CD4-positive, alpha-beta T cell (primary cell): ENCODE data around the gene PCBP4. TPM values are rescaled to one million over a fixed set of nuclear protein-coding genes. Genes with fewer than 3 reads are reported as not detected.

ENCODE experiments used
- ATAC-seq: fragments of 200-7000 bp; cut with Tn5 transposase; one replicate; pipeline ENCODE4 v1.10.0; 2022; ENCODE audit warnings: mild to moderate bottlenecking; ENCODE audit not compliant: poor library complexity
- CTCF ChIA-PET: fragments of 350-600 bp; sonication (Branson Sonifier 250); formaldehyde crosslinking; loops from one replicate; lab custom pipeline; 2021; ENCODE audit warnings: antibody characterized with exemption, inconsistent platforms; lab: Charles Lee
- POLR2A ChIA-PET: fragments of 350-600 bp; sonication (Branson Sonifier 250); formaldehyde crosslinking; loops from one replicate; lab custom pipeline; 2021; ENCODE audit warnings: antibody characterized with exemption, inconsistent platforms; lab: Charles Lee
- DNase-seq, 14 experiments: peaks; one replicate each; pipeline ENCODE4 v3.0.0-alpha.2; 2013 to 2020; ENCODE audit warnings: mixed read lengths in 2 of 14
- H3K27ac ChIP-seq, 2 donors: one replicate each; pipeline versions ENCODE4 v1.5.1 to v1.7.0; 2013; ENCODE audit warnings: low read length in 2 of 2, low read depth in 1 of 2, mild to moderate bottlenecking in 1 of 2
- H3K27me3 ChIP-seq, 2 experiments: 1 replicate in 1 of 2; 2 replicates in 1 of 2; pipeline versions ENCODE4 v1.6.1 to v1.7.0; 2013; ENCODE audit warnings: low read length in 2 of 2, control low read depth in 1 of 2, mild to moderate bottlenecking in 1 of 2, moderate library complexity in 1 of 2; ENCODE audit not compliant: insufficient read depth in 2 of 2, control insufficient read depth in 1 of 2
- H3K36me3 ChIP-seq: one replicate; pipeline ENCODE4 v1.6.1; 2013; ENCODE audit warnings: low read length, control low read depth; ENCODE audit not compliant: insufficient read depth
- H3K4me1 ChIP-seq: one replicate; pipeline ENCODE4 v1.6.1; 2013; ENCODE audit warnings: low read length, control low read depth; ENCODE audit not compliant: insufficient read depth
- H3K4me3 ChIP-seq: one replicate; pipeline ENCODE4 v1.5.1; 2013; ENCODE audit warnings: mild to moderate bottlenecking, low read length, moderate library complexity
- H3K9me3 ChIP-seq, 2 experiments: 1 replicate in 1 of 2; 2 replicates in 1 of 2; pipeline versions ENCODE4 v1.6.1 to v1.7.0; 2013; ENCODE audit warnings: low read length in 2 of 2, mild to moderate bottlenecking in 2 of 2, control low read depth in 1 of 2, moderate library complexity in 1 of 2; ENCODE audit not compliant: control insufficient read depth in 1 of 2, insufficient read depth in 1 of 2
- H3K27ac Mint-ChIP-seq: one replicate; pipeline ENCODE4 v1.8.0; 2020; ENCODE audit warnings: mixed read lengths
- H3K27me3 Mint-ChIP-seq: one replicate; pipeline ENCODE4 v1.8.0; 2021; ENCODE audit warnings: mixed read lengths
- H3K36me3 Mint-ChIP-seq: one replicate; pipeline ENCODE4 v1.8.0; 2021; ENCODE audit warnings: low read depth, mixed read lengths
- H3K4me1 Mint-ChIP-seq: one replicate; pipeline ENCODE4 v1.8.0; 2021; ENCODE audit warnings: low read depth, mixed read lengths
- H3K4me3 Mint-ChIP-seq: one replicate; pipeline ENCODE4 v1.8.0; 2020; ENCODE audit warnings: mild to moderate bottlenecking, mixed read lengths
- H3K9me3 Mint-ChIP-seq: one replicate; pipeline ENCODE4 v1.8.0; 2020; ENCODE audit warnings: mixed read lengths
- intact Hi-C, 2 experiments: fragments of 100-400 bp; cut with DNase I in 1 of 2; cut with micrococcal nuclease in 1 of 2; formaldehyde crosslinking; loops; one replicate each; pipeline versions ENCODE4 v1.15.1 to v1.9.0; 2023 to 2025; cut with DNase I, micrococcal nuclease
- total RNA-seq, 174 experiments: library from RNA in 2 of 174; stranded (reverse) in 2 of 174; gene quantifications; one replicate each; pipeline ENCODE4 v1.2.3 and lab custom pipeline; 2021 to 2026
- TF ChIP-seq, protein P1 (sequence below): fragments of 200-600 bp; IDR thresholded peaks from one replicate; pipeline ENCODE4 v1.8.0; 2022; ENCODE audit warnings: antibody characterized with exemption, mild to moderate bottlenecking

PCBP4 gene
- total RNA-seq, 2 experiments from 2014 or later = 14.7 to 16.8 TPM

DNA sequence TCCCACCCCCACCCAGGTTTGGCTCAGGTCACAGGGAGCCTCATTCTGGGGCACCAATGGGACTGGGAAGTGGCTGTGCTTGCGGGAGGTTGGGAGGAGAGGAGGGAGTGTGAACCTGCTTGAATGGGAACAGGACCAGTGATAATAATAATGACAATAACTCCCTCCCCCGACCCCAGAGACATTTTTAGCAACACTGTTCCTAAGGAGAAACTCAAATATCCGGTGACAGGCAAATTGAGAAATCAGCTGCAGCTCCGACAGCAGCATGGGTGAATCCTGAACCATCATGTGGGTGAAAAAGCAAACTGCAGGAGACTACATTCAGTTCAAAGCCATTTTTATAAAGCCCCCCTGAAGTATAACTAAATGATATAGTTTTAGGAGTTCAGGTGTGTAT, 40.0 kb upstream of the PCBP4 start:
- Mint-ChIP-seq H3K27me3 (no peaks in the 10 kb centered on the region), H3K4me3 (no peak overlapping the region), H3K4me1 (peaks cover 10% of the 10 kb centered on the region), H3K36me3 (no peaks in the 10 kb centered on the region), H3K9me3 (no peaks in the 10 kb centered on the region), H3K27ac (no peak overlapping the region)
- POLR2A ChIA-PET = no interaction called here
- Histone ChIP-seq H3K27ac (no peak overlapping the region), H3K4me3 (no peak overlapping the region), H3K27me3 (no peaks in the 10 kb centered on the region), H3K9me3 (no peaks in the 10 kb centered on the region), H3K36me3 (no peaks in the 10 kb centered on the region), H3K4me1 (peaks cover 15% of the 10 kb centered on the region)
- CTCF ChIA-PET = interaction anchor here (0.6 kb wide), 1 partner anchor 179 kb away, joined by 3 read pairs; no protein-coding TSS in a partner anchor
- ATAC-seq (no peak), DNase-seq (no peak)
- intact Hi-C loops = no loop called here
- TF ChIP-seq, protein P1, sequence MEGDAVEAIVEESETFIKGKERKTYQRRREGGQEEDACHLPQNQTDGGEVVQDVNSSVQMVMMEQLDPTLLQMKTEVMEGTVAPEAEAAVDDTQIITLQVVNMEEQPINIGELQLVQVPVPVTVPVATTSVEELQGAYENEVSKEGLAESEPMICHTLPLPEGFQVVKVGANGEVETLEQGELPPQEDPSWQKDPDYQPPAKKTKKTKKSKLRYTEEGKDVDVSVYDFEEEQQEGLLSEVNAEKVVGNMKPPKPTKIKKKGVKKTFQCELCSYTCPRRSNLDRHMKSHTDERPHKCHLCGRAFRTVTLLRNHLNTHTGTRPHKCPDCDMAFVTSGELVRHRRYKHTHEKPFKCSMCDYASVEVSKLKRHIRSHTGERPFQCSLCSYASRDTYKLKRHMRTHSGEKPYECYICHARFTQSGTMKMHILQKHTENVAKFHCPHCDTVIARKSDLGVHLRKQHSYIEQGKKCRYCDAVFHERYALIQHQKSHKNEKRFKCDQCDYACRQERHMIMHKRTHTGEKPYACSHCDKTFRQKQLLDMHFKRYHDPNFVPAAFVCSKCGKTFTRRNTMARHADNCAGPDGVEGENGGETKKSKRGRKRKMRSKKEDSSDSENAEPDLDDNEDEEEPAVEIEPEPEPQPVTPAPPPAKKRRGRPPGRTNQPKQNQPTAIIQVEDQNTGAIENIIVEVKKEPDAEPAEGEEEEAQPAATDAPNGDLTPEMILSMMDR = no peak

DNA sequence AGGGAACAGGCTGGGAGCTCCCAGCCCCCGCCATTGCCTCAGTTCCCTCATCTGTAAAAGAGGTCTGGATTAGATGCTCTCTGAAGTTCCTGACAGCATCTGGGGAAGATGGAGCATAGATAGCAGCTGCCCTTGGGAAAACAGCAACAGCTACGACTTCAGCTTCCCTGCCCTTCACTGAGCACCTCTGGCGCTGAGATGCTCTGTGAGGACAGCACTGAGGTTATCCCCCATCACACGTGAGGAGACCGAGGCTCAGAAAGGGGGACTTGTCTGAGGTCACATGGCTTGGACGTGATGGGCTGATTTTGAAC, 39.5 kb upstream of the PCBP4 start:
- peaks cover 12% of the 10 kb centered on the region for H3K4me1 Mint-ChIP-seq
- DNase-seq (no peak), ATAC-seq (no peak)
- Histone ChIP-seq H3K27ac (no peak overlapping the region), H3K36me3 (no peaks in the 10 kb centered on the region), H3K27me3 (no peaks in the 10 kb centered on the region), H3K9me3 (no peaks in the 10 kb centered on the region), H3K4me3 (no peak overlapping the region), H3K4me1 (peaks cover 18% of the 10 kb centered on the region)
- no peaks in the 10 kb centered on the region for H3K9me3 Mint-ChIP-seq
- TF ChIP-seq, protein P1 = no peak
- no peaks in the 10 kb centered on the region for H3K36me3 Mint-ChIP-seq
- ChIA-PET POLR2A (no interaction called here), CTCF (no interaction called here)
- no peak overlapping the region for H3K27ac Mint-ChIP-seq
- intact Hi-C loops = no loop called here
- no peak overlapping the region for H3K4me3 Mint-ChIP-seq
- no peaks in the 10 kb centered on the region for H3K27me3 Mint-ChIP-seq

GRCh38 chr3:52006017-52006819, 39.0 kb upstream of the PCBP4 start:
- ChIA-PET POLR2A (interaction anchor here (0.8 to 1.1 kb wide), 2 partner anchors 10 to 50 kb away, joined by 3 read pairs; partner anchors contain the start of genes DUSP7 and RPL29), CTCF (no interaction called here)
- Mint-ChIP-seq H3K4me1 (peaks cover 17% of the 10 kb centered on the region), H3K4me3 (no peak overlapping the region), H3K27ac (no peak overlapping the region), H3K27me3 (no peaks in the 10 kb centered on the region), H3K36me3 (no peaks in the 10 kb centered on the region), H3K9me3 (no peaks in the 10 kb centered on the region)
- intact Hi-C loops = no loop called here
- no peak for DNase-seq
- Histone ChIP-seq H3K4me1 (peaks cover 23% of the 10 kb centered on the region), H3K9me3 (no peaks in the 10 kb centered on the region), H3K27ac (no peak overlapping the region), H3K4me3 (no peak overlapping the region), H3K36me3 (no peaks in the 10 kb centered on the region), H3K27me3 (no peaks in the 10 kb centered on the region)
- ATAC-seq = no peak
- TF ChIP-seq, protein P1 = no peak
